AG04449 (cell line): ENCODE results near the gene GMPPA.

Source experiments
- CTCF ChIA-PET: fragments of 350-600 bp; formaldehyde crosslinking; extraction: SDS; loops from one replicate; lab custom pipeline; 2021; ENCODE audit warnings: antibody characterized with exemption; lab: Yijun Ruan, JAX
- POLR2A ChIA-PET: fragments of 400-600, 350-600 bp; formaldehyde crosslinking; extraction: SDS; loops from one replicate; lab custom pipeline; 2020; ENCODE audit warnings: antibody characterized with exemption, inconsistent platforms; lab: Yijun Ruan, JAX
- DNase-seq: peaks from one replicate; pipeline ENCODE4 v3.0.0-alpha.2; 2010; ENCODE audit warnings: low read depth, low spot score
- H3K4me3 ChIP-seq: 2 replicates; pipeline ENCODE4 v1.5.1; 2011; ENCODE audit warnings: low read depth, mild to moderate bottlenecking, control low read depth, low read length
- TF ChIP-seq, protein P1 (sequence below): IDR thresholded peaks from one replicate; pipeline ENCODE4 v1.5.1; 2011; ENCODE audit warnings: mild to moderate bottlenecking, moderate library complexity, low read length, control low read depth, inconsistent platforms; ENCODE audit not compliant: insufficient read depth; ENCODE audit errors: missing control alignments

Gene GMPPA

GRCh38 chr2:219514836-219515235 lies 16.1 kb downstream of the GMPPA start:
- no peak for DNase-seq
- CTCF ChIA-PET, result interaction anchor here (9.0 to 39.0 kb wide), 3 partner anchors 10 to 17 kb away, joined by 164 to 1084 read pairs (median 1084); partner anchors contain the start of genes ASIC4 and GMPPA
- POLR2A ChIA-PET, result no interaction called here
- no peak overlapping the region for H3K4me3 ChIP-seq
- TF ChIP-seq, protein P1, sequence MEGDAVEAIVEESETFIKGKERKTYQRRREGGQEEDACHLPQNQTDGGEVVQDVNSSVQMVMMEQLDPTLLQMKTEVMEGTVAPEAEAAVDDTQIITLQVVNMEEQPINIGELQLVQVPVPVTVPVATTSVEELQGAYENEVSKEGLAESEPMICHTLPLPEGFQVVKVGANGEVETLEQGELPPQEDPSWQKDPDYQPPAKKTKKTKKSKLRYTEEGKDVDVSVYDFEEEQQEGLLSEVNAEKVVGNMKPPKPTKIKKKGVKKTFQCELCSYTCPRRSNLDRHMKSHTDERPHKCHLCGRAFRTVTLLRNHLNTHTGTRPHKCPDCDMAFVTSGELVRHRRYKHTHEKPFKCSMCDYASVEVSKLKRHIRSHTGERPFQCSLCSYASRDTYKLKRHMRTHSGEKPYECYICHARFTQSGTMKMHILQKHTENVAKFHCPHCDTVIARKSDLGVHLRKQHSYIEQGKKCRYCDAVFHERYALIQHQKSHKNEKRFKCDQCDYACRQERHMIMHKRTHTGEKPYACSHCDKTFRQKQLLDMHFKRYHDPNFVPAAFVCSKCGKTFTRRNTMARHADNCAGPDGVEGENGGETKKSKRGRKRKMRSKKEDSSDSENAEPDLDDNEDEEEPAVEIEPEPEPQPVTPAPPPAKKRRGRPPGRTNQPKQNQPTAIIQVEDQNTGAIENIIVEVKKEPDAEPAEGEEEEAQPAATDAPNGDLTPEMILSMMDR, result no peak

DNA sequence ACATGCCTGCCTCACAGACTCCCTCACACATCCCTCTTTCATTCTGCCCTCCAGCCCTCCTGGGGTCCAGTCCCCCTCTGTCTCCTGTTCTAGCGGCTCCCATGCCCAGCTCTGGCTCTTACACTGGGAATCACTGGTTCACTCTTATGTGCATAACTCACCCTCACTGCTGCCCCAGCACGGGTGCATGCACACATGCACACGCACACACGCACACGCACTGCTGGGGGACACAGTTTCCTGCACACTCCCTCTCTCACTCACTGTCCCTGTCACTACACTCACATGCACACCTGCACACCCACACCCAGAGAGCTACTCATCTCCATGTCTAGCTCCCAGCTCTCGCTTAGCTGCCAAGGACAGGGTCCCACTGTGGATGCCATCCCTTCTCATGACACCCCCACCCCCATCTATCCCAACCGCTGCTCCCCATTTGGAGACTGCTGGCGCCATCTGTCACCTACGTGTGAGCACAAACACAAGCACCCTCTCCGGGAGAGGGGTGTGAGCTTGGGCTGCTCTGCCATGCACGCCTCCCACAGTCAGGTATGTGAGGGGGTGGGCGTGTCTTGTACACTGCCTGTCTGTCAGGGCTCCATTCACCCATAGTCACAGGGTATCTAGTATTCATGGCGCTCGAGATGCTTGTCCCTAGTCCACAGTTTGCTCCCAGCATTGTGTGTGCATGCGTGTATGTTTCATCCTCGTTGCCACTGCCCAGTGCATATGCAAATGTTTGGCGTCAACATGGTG lies 17.4 kb downstream of the GMPPA start:
- TF ChIP-seq, protein P1, result no peak
- ChIA-PET CTCF (interaction anchor here (3.2 to 39.0 kb wide), 3 partner anchors 9 to 112 kb away, joined by 36 to 1084 read pairs (median 1084); partner anchors contain the start of genes ASIC4 and GMPPA), POLR2A (no interaction called here)
- no peak overlapping the region for H3K4me3 ChIP-seq
- no peak for DNase-seq

GRCh38 chr2:219516888-219517287 lies 18.2 kb downstream of the GMPPA start:
- TF ChIP-seq, protein P1, result no peak
- ChIA-PET CTCF (interaction anchor here (3.2 to 39.0 kb wide), 3 partner anchors 8 to 113 kb away, joined by 36 to 1084 read pairs (median 1084); partner anchors contain the start of genes ASIC4 and GMPPA), POLR2A (no interaction called here)
- no peak overlapping the region for H3K4me3 ChIP-seq
- no peak for DNase-seq

DNA sequence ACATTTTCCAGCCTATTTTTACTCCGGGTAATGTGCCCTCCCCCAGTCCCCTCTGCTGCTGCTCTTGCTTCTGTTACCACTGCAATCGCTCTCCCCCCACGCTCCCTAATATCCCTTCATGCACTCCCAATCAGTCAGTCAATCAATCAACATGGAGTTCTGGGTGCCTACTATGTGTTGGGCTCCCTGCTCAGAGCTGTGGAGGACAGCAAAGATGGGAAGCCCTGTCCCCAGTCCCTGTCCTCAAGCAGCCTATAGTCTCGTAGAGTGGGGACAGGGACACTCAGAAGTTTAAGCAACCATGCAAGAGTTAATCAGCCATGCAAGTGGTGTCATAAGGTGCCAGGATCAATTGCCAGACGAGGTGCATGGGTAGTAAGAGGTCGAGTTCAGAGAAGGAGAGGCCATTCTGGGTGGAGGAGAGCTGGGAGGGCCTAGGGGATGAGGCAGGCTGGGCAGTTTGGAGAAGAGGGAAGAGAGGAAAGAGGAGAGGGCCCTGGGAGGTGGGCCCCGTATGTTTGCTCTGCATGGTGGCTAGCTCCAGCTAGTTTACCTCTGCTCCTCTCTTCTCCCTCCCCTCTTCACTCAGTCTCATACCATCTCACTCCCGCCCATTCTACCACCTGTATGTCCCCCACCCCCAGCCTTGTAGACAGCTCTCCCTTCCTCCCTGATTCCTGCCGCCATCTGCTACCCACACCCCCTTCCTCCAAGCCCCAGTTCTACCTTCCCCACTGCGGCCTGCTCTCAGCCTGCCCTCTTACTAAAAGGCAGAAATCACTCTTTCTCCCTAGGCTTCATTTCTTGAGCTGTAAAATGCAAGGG lies 19.5 kb downstream of the GMPPA start:
- CTCF ChIA-PET, result interaction anchor here (1.2 to 39.0 kb wide), 7 partner anchors 7 to 223 kb away, joined by 3 to 1084 read pairs (median 36); partner anchors contain the start of genes ASIC4 and GMPPA
- TF ChIP-seq, protein P1, result no peak
- no peak for DNase-seq
- H3K4me3 ChIP-seq, result no peak overlapping the region
- POLR2A ChIA-PET, result interaction anchor here (1.0 kb wide), 1 partner anchor 9 kb away, joined by 3 read pairs; no protein-coding TSS in a partner anchor

DNA sequence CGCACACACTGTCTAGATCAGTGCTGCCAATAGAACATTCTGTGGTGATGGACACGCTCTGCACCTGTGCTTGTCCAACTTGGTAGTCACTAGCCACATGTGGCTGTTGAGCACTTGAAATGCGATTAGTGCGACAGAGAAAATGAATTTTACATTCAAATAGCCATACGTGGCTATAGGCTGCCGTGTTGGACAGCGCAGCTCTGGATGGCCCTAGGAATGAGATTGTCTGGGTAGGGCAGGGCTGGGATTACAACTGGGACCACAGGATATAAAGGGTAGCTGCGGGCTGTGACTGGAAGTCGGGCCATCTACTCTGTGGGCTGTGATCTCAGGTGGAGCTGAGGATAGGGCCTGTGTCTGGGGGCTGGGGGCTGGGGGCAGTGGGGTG lies 20.8 kb downstream of the GMPPA start:
- POLR2A ChIA-PET, result interaction anchor here (1.2 kb wide), 2 partner anchors 10 to 21 kb away, joined by 6 read pairs; partner anchors contain the start of gene GMPPA
- CTCF ChIA-PET, result interaction anchor here (1.4 to 39.0 kb wide), 10 partner anchors 6 to 130 kb away, joined by 4 to 1084 read pairs (median 40); partner anchors contain the start of genes ASIC4, CHPF, GMPPA and TMEM198
- no peak for DNase-seq
- H3K4me3 ChIP-seq, result no peak overlapping the region
- TF ChIP-seq, protein P1, result no peak
